VCaP (cell line): ENCODE data around the gene TMED4.
"Not testable (repeated sequence)": the region's sequence is repeated elsewhere in the genome, so short reads cannot be mapped to it uniquely, and the experiment has no call there.

Experiments used
- H3K27ac ChIP-seq: fragments of 450-650 bp; 2 replicates; pipeline ENCODE4 v1.5.1; 2017
- CTCF ChIP-seq: fragments of 450-650 bp; conservative IDR thresholded peaks from 2 replicates; pipeline ENCODE4 v1.5.1; 2017; ENCODE audit warnings: mild to moderate bottlenecking, moderate library complexity

TMED4 gene

GRCh38 chr7:44606341-44607140 is 24.5 kb upstream of the TMED4 start, which contains the start of gene OGDH:
OGDH (plus strand) TSS chr7:44606627; CDS start chr7:44624344, 17,717 bp downstream.
- peak within 1 kb of the TSS; percentile 95 for H3K27ac ChIP-seq
- no peak for TF ChIP-seq CTCF

GRCh38 chr7:44604941-44605340 is 22.9 kb upstream of the TMED4 start:
- TF ChIP-seq CTCF, result no peak
- H3K27ac ChIP-seq, result peak overlapping the region; percentile 95

DNA sequence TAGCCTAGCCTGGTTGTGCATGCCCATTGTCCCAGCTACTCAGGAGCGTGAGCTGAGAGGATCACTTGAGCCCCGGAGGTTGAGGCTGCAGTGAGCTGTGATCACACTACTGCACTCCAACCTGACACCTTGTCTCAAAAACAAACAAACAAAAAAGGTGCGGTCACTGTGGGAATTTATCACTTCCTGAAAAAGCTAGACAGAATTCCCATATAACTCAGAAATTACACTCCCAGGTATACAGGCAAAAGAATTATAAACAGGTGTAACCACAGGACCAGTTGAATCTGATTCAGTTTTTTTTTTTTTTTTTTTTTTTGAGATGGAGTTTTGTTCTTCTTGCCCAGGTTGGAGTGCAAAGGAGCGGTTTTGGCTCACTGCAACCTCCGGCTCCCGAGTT is 21.2 kb upstream of the TMED4 start:
- no peak overlapping the region for H3K27ac ChIP-seq
- TF ChIP-seq CTCF, result no peak

DNA sequence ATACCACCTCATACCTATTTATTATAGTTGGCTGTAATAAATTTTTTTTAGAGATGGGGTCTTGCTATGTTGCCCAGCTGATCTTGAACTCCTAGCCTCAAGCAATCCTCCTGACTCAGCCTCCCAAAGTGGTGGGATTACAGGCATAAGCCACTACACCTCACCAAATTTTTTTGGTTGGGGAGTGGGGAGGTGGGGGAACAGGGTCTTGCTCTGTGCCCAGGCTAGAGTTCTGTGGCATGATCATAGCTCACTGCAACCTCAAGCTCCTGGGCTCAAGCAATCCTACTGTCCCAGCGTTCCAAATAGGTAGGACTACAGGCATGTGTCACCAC is 20.5 kb upstream of the TMED4 start:
- H3K27ac ChIP-seq, result no peak overlapping the region
- no peak for TF ChIP-seq CTCF

DNA sequence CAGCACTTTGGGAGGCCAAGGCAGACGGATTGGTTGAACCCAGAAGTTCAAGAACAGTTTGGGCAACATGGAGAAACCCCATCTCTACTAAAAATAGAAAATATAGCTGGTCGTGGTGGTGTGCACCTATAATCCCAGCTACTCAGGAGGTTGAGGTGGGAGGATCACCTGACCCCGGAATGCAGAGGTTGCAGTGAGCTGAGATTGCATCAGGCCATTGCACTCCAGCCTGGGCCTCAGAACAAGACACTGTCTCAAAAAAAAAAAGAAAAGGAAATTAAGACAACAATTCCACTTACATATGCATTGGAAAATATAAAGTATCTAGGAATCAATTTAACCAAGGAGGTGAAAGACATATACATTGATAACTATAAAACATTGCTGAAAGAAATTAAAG is 17.2 kb upstream of the TMED4 start:
- H3K27ac ChIP-seq, result no peak overlapping the region
- TF ChIP-seq CTCF, result no peak

DNA sequence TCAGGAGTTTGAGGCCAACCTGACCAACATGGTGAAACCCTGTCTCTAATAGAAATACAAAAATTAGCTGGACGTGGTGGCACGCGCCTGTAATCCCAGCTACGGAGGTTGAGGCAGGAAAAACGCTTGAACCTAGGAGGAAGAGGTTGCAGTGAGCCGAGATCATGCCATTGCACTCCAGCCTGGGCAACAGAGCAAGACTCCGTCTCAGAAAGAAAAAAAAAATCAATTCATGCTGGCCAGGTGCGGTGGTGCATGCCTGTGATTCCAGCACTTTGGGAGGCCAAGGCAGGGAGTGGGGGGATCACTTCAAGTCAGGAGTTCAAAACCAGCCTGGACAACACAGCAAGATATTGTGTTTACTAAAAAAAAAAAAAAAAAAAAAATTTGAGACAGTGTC is 15.2 kb upstream of the TMED4 start:
- H3K27ac ChIP-seq, result not testable (repeated sequence)

DNA sequence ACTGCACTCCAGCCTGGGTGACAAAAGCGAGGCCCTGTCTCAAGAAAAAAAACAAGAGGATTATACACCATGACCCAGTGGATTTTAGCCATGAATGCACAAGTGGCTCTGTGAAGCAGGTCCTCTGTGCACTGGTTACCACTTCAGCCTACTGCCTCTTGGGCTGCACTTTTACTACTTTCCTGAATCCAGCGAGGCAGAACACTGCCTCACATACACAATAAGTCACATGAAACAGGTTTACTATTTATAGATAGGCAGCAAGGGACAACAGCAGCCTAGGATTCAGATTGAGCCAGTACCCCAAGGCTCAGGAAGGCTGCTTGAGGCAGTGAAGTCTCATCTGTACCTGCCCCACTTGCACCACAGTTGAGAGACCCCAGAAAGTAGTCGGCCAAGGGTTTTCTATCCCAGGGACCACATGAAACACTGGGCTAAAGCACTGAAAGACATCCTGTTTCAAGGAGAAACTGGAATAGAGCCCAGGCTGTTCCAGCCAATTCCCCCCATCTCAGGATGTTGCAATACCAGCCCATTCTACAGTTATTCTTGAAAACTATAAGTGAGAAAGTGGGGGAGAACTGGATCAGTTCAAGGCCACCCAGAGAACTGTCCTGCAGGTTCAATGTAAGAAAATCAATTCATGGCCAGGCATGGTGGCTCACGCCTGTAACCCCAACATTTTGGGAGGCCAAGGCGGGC is 14.1 kb upstream of the TMED4 start:
- peak overlapping the region; percentile 67 for H3K27ac ChIP-seq
- TF ChIP-seq CTCF, result peak; percentile 3; the same call in 1 of the 2 replicates

- H3K27ac ChIP-seq, result no peak overlapping the region
- no peak for TF ChIP-seq CTCF
These were observed 8.9 kb upstream of the TMED4 start for GRCh38 chr7:44590910-44591309.
